BLaER1 (cell line): ENCODE measurements around the gene RPL38.

Experiments
- H3K27ac ChIP-seq: shearing (Covaris generic); formaldehyde crosslinking; 2 replicates; pipeline ENCODE4 v1.8.1; 2022
- H3K27me3 ChIP-seq: shearing (Covaris generic); formaldehyde crosslinking; 2 replicates; pipeline ENCODE4 v1.8.1; 2022
- H3K36me3 ChIP-seq: shearing (Covaris generic); formaldehyde crosslinking; 2 replicates; pipeline ENCODE4 v1.8.1; 2022
- H3K4me1 ChIP-seq: shearing (Covaris generic); formaldehyde crosslinking; 2 replicates; pipeline ENCODE4 v1.8.1; 2022
- H3K4me2 ChIP-seq: shearing (Covaris generic); formaldehyde crosslinking; 2 replicates; pipeline ENCODE4 v1.8.1; 2022
- H3K4me3 ChIP-seq: shearing (Covaris generic); formaldehyde crosslinking; 2 replicates; pipeline ENCODE4 v1.8.1; 2022
- H3K9ac ChIP-seq: shearing (Covaris generic); formaldehyde crosslinking; 2 replicates; pipeline ENCODE4 v1.8.1; 2022
- H3K9me3 ChIP-seq: shearing (Covaris generic); formaldehyde crosslinking; 2 replicates; pipeline ENCODE4 v1.8.1; 2022
- H4K20me1 ChIP-seq: shearing (Covaris generic); formaldehyde crosslinking; 2 replicates; pipeline ENCODE4 v1.8.1; 2022
- Cebpa-rat ChIP-seq: shearing (Covaris generic); IDR thresholded peaks from 2 replicates; pipeline ENCODE4 v1.8.1; 2022

Gene RPL38

GRCh38 chr17:74234486-74234885 lies 31.0 kb downstream of the RPL38 start:
- H4K20me1 ChIP-seq = peaks cover 4% of the 10 kb centered on the region; the same call in 1 of the 2 replicates
- H3K4me3 ChIP-seq = no peak overlapping the region
- TF ChIP-seq Cebpa-rat = no peak
- no peaks in the 10 kb centered on the region for H3K9me3 ChIP-seq
- peak overlapping the region; percentile 59 for H3K4me2 ChIP-seq
- peaks cover 46% of the 10 kb centered on the region for H3K36me3 ChIP-seq
- no peak overlapping the region for H3K9ac ChIP-seq
- H3K4me1 ChIP-seq = peaks cover 28% of the 10 kb centered on the region
- no peaks in the 10 kb centered on the region for H3K27me3 ChIP-seq
- H3K27ac ChIP-seq = no peak overlapping the region

GRCh38 chr17:74235040-74235581 lies 31.6 kb downstream of the RPL38 start:
- Histone ChIP-seq H3K9ac (no peak overlapping the region), H4K20me1 (peaks cover 4% of the 10 kb centered on the region; the same call in 1 of the 2 replicates), H3K27ac (no peak overlapping the region), H3K36me3 (peaks cover 40% of the 10 kb centered on the region), H3K4me3 (no peak overlapping the region), H3K9me3 (no peaks in the 10 kb centered on the region), H3K27me3 (no peaks in the 10 kb centered on the region), H3K4me1 (peaks cover 28% of the 10 kb centered on the region), H3K4me2 (peak overlapping the region; percentile 32)
- no peak for TF ChIP-seq Cebpa-rat

- Histone ChIP-seq H3K27me3 (no peaks in the 10 kb centered on the region), H3K4me2 (no peak overlapping the region), H3K36me3 (peaks cover 32% of the 10 kb centered on the region), H4K20me1 (peaks cover 4% of the 10 kb centered on the region; the same call in 1 of the 2 replicates), H3K4me3 (no peak overlapping the region), H3K9me3 (no peaks in the 10 kb centered on the region), H3K9ac (no peak overlapping the region), H3K4me1 (peaks cover 37% of the 10 kb centered on the region), H3K27ac (no peak overlapping the region)
- TF ChIP-seq Cebpa-rat = no peak
Observed at GRCh38 chr17:74235911-74236371, 32.5 kb downstream of the RPL38 start.

GRCh38 chr17:74237321-74237720 lies 33.8 kb downstream of the RPL38 start:
- H3K27me3 ChIP-seq = no peaks in the 10 kb centered on the region
- H4K20me1 ChIP-seq = peaks cover 4% of the 10 kb centered on the region; the same call in 1 of the 2 replicates
- H3K9me3 ChIP-seq = no peaks in the 10 kb centered on the region
- peaks cover 19% of the 10 kb centered on the region for H3K36me3 ChIP-seq
- H3K27ac ChIP-seq = no peak overlapping the region
- no peak overlapping the region for H3K9ac ChIP-seq
- no peak overlapping the region for H3K4me3 ChIP-seq
- no peak for TF ChIP-seq Cebpa-rat
- H3K4me2 ChIP-seq = no peak overlapping the region
- peaks cover 50% of the 10 kb centered on the region for H3K4me1 ChIP-seq

GRCh38 chr17:74239172-74239571 lies 35.7 kb downstream of the RPL38 start:
- Histone ChIP-seq H3K9me3 (no peaks in the 10 kb centered on the region), H3K27ac (no peak overlapping the region), H3K4me3 (no peak overlapping the region), H4K20me1 (no peaks in the 10 kb centered on the region; the same call in 1 of the 2 replicates), H3K4me1 (peaks cover 41% of the 10 kb centered on the region), H3K4me2 (no peak overlapping the region), H3K27me3 (no peaks in the 10 kb centered on the region), H3K36me3 (peaks cover 20% of the 10 kb centered on the region; the same call in 1 of the 2 replicates), H3K9ac (no peak overlapping the region)
- no peak for TF ChIP-seq Cebpa-rat

GRCh38 chr17:74240618-74241205 lies 37.2 kb downstream of the RPL38 start:
- Histone ChIP-seq H3K4me2 (peak overlapping the region; percentile 67; the same call in 1 of the 2 replicates), H3K4me1 (peaks cover 26% of the 10 kb centered on the region), H4K20me1 (no peaks in the 10 kb centered on the region), H3K9me3 (no peaks in the 10 kb centered on the region), H3K9ac (no peak overlapping the region), H3K4me3 (no peak overlapping the region), H3K27me3 (no peaks in the 10 kb centered on the region), H3K36me3 (peaks cover 20% of the 10 kb centered on the region; the same call in 1 of the 2 replicates), H3K27ac (no peak overlapping the region)
- no peak for TF ChIP-seq Cebpa-rat

- no peak for TF ChIP-seq Cebpa-rat
- Histone ChIP-seq H3K27ac (0 out of 2 replicates have a peak overlapping the region, but pooled peaks have one; percentile 33), H3K4me3 (no peak overlapping the region), H3K36me3 (peaks cover 25% of the 10 kb centered on the region; the same call in 1 of the 2 replicates), H3K4me2 (peak overlapping the region; percentile 67), H3K9ac (no peak overlapping the region), H3K27me3 (no peaks in the 10 kb centered on the region), H4K20me1 (no peaks in the 10 kb centered on the region), H3K9me3 (peaks cover 4% of the 10 kb centered on the region; the same call in 1 of the 2 replicates), H3K4me1 (peaks cover 22% of the 10 kb centered on the region)
Observed at GRCh38 chr17:74241431-74241830, 38.0 kb downstream of the RPL38 start.

GRCh38 chr17:74241847-74242246 lies 38.4 kb downstream of the RPL38 start:
- Histone ChIP-seq H3K27me3 (no peaks in the 10 kb centered on the region), H3K27ac (0 out of 2 replicates have a peak overlapping the region, but pooled peaks have one; percentile 33), H3K36me3 (peaks cover 28% of the 10 kb centered on the region; the same call in 1 of the 2 replicates), H3K9me3 (peaks cover 8% of the 10 kb centered on the region; the same call in 1 of the 2 replicates), H4K20me1 (no peaks in the 10 kb centered on the region), H3K4me1 (peaks cover 22% of the 10 kb centered on the region), H3K9ac (no peak overlapping the region), H3K4me2 (peak overlapping the region; percentile 67), H3K4me3 (no peak overlapping the region)
- TF ChIP-seq Cebpa-rat = no peak

- Histone ChIP-seq H3K4me3 (no peak overlapping the region), H3K9me3 (peaks cover 11% of the 10 kb centered on the region; the same call in 1 of the 2 replicates), H3K4me1 (peaks cover 22% of the 10 kb centered on the region), H3K4me2 (no peak overlapping the region), H3K27ac (no peak overlapping the region), H3K9ac (no peak overlapping the region), H3K36me3 (peaks cover 24% of the 10 kb centered on the region; the same call in 1 of the 2 replicates), H3K27me3 (no peaks in the 10 kb centered on the region), H4K20me1 (no peaks in the 10 kb centered on the region)
- no peak for TF ChIP-seq Cebpa-rat
Observed at GRCh38 chr17:74243013-74243755, 39.7 kb downstream of the RPL38 start.
